ENCODE results near the gene SPG7. TPM values are rescaled to one million over a fixed set of nuclear protein-coding genes. Genes with fewer than 3 reads are reported as not detected.

The SPG7 gene
- total and polyA plus RNA-seq, 11 donors = 84.0 to 168 (median 95.9) TPM

- WGBS, 4 donors = 0% methylated on average over 53 to 87 of the region's 87 CpGs
- Histone ChIP-seq H3K4me3 (peak within 1 kb of the TSS; percentile 33 to 97 (median 84)), H3K9me3 (no peaks in the 10 kb centered on the region), H3K27me3 (no peaks in the 10 kb centered on the region), H3K27ac (peak within 1 kb of the TSS; percentile 88 to 99 (median 95)), H3K4me1 (peaks cover 8 to 64% (median 30%) of the 10 kb centered on the region in 12 donors), H3K36me3 (peaks cover 6 to 61% (median 55%) of the 10 kb centered on the region in 9 donors)
- TF ChIP-seq CTCF (IDR thresholded peaks at IDR 0.05) (peak in 1 of 12 donors; percentile 6), POLR2A (IDR thresholded peaks at IDR 0.05) (peak; percentile 68 to 97)
- intact Hi-C loops (cut with DNase I) = loop anchor here in 2 of 10 donors (5.0 to 10.0 kb wide), 2 partner anchors 53 to 316 kb away; partner anchors contain the start of gene SPG7 (in 1 of the 2)
- DNase-seq = peak; percentile 95 to 97 (median 96)
- ATAC-seq = peak; percentile 94 to 97 (median 96)
These were observed 52.4 kb downstream of the SPG7 start, which contains the start of gene RPL13 for GRCh38 chr16:89560378-89561141. RPL13 (plus strand) TSS chr16:89560682; CDS start chr16:89560960, 278 bp downstream.

GRCh38 chr16:89561142-89561883, 53.1 kb downstream of the SPG7 start:
- Histone ChIP-seq H3K4me1 (peaks cover 8 to 71% (median 37%) of the 10 kb centered on the region in 12 donors), H3K27me3 (no peaks in the 10 kb centered on the region), H3K36me3 (peaks cover 6 to 53% (median 47%) of the 10 kb centered on the region in 9 donors), H3K27ac (peak overlapping the region; percentile 88 to 99 (median 95)), H3K9me3 (no peaks in the 10 kb centered on the region), H3K4me3 (peak overlapping the region; percentile 33 to 97 (median 84))
- DNase-seq = peak in 1 of 5 donors; percentile 47
- TF ChIP-seq CTCF (IDR thresholded peaks at IDR 0.05) (peak in 1 of 12 donors; percentile 15), POLR2A (IDR thresholded peaks at IDR 0.05) (no peak)
- no peak for ATAC-seq
- intact Hi-C loops (cut with DNase I) = loop anchor here in 2 of 10 donors (5.0 to 10.0 kb wide), 2 partner anchors 54 to 317 kb away; partner anchors contain the start of gene SPG7 (in 1 of the 2)
- 4 to 16% (median 5%) methylated on average over 18 to 58 of the region's 58 CpGs for WGBS, 4 donors

- TF ChIP-seq CTCF (IDR thresholded peaks at IDR 0.05) (no peak), POLR2A (IDR thresholded peaks at IDR 0.05) (no peak)
- intact Hi-C loops (cut with DNase I) = loop anchor here in 2 of 10 donors (5.0 to 10.0 kb wide), 2 partner anchors 55 to 317 kb away; partner anchors contain the start of gene SPG7 (in 1 of the 2)
- 62 to 70% (median 67%) methylated on average over 23 of the region's 23 CpGs for WGBS, 4 donors
These were observed 53.8 kb downstream of the SPG7 start for GRCh38 chr16:89561884-89562599.

More at GRCh38 chr16:89561884-89562599, 53.8 kb downstream of the SPG7 start:
- H3K36me3 ChIP-seq = peaks cover 6 to 47% (median 40%) of the 10 kb centered on the region in 9 donors
- H3K27ac ChIP-seq = peak overlapping the region in 7 of 12 donors; percentile 92 to 99 (median 97)
- no peaks in the 10 kb centered on the region for H3K9me3 ChIP-seq
- DNase-seq = no peak
- H3K4me3 ChIP-seq = peak overlapping the region; percentile 33 to 97 (median 84)
- H3K4me1 ChIP-seq = peaks cover 8 to 72% (median 38%) of the 10 kb centered on the region in 12 donors
- no peak for ATAC-seq
- no peaks in the 10 kb centered on the region for H3K27me3 ChIP-seq

Data from heart left ventricle (tissue), 16 donors.